Activated naive CD4-positive, alpha-beta T cell treated with anti-CD3 and anti-CD28 coated beads, Interleukin-2, amount 10 ng/mL, durations not matched to agents 7 days and 5 days (primary cell): Measurements from ENCODE around the gene GFPT1.
"Not testable (repeated sequence)": the region's sequence is repeated elsewhere in the genome, so short reads cannot be mapped to it uniquely, and the experiment has no call there.

ENCODE experiments used
- CTCF ChIA-PET: fragments of 350-600 bp; sonication (Branson Sonifier 250); formaldehyde crosslinking; loops from one replicate; lab custom pipeline; 2021; ENCODE audit warnings: antibody characterized with exemption; lab: Charles Lee
- DNase-seq: peaks from one replicate; pipeline ENCODE4 v3.0.0-alpha.2; 2020
- H3K27ac Mint-ChIP-seq: one replicate; pipeline ENCODE4 v1.8.0; 2021; ENCODE audit warnings: mild to moderate bottlenecking, moderate library complexity, mixed read lengths
- H3K27me3 Mint-ChIP-seq: one replicate; pipeline ENCODE4 v1.8.0; 2021; ENCODE audit warnings: mild to moderate bottlenecking, mixed read lengths
- H3K36me3 Mint-ChIP-seq: one replicate; pipeline ENCODE4 v1.8.0; 2021; ENCODE audit warnings: mixed read lengths
- H3K4me1 Mint-ChIP-seq: one replicate; pipeline ENCODE4 v1.8.0; 2021; ENCODE audit warnings: mixed read lengths
- H3K4me3 Mint-ChIP-seq: one replicate; pipeline ENCODE4 v1.8.0; 2021; ENCODE audit warnings: mild to moderate bottlenecking, moderate library complexity, mixed read lengths
- H3K9me3 Mint-ChIP-seq: one replicate; pipeline ENCODE4 v1.8.0; 2021; ENCODE audit warnings: mixed read lengths

The GFPT1 gene

GRCh38 chr2:69386789-69387734 lies at the start of gene GFPT1:
GFPT1 (minus strand) TSS chr2:69387227; CDS start chr2:69387071, 156 bp downstream.
- H3K9me3 Mint-ChIP-seq = no peaks in the 10 kb centered on the region
- no peaks in the 10 kb centered on the region for H3K27me3 Mint-ChIP-seq
- CTCF ChIA-PET = interaction anchor here (1.3 to 2.0 kb wide), 2 partner anchors 11 to 327 kb away, joined by 4 to 16 read pairs; no protein-coding TSS in a partner anchor
- H3K4me1 Mint-ChIP-seq = peaks cover 46% of the 10 kb centered on the region
- peaks cover 9% of the 10 kb centered on the region for H3K36me3 Mint-ChIP-seq
- peak; percentile 95 for DNase-seq
- peak within 1 kb of the TSS; percentile 84 for H3K27ac Mint-ChIP-seq
- H3K4me3 Mint-ChIP-seq = peak within 1 kb of the TSS; percentile 87

GRCh38 chr2:69436596-69436937 lies 49.5 kb upstream of the GFPT1 start:
- CTCF ChIA-PET = interaction anchor here (0.9 to 2.3 kb wide), 7 partner anchors 26 to 208 kb away, joined by 3 to 14 read pairs (median 7); partner anchors contain the start of gene AAK1
- H3K27me3 Mint-ChIP-seq = no peaks in the 10 kb centered on the region
- peaks cover 11% of the 10 kb centered on the region for H3K9me3 Mint-ChIP-seq
- peak overlapping the region; percentile 95 for H3K4me3 Mint-ChIP-seq
- H3K27ac Mint-ChIP-seq = peak overlapping the region; percentile 99
- DNase-seq = peak; percentile 21
- H3K4me1 Mint-ChIP-seq = peaks cover 34% of the 10 kb centered on the region
- H3K36me3 Mint-ChIP-seq = peaks cover 17% of the 10 kb centered on the region

GRCh38 chr2:69434753-69435152 lies 47.7 kb upstream of the GFPT1 start:
- Mint-ChIP-seq H3K27ac (no peak overlapping the region), H3K4me1 (peaks cover 34% of the 10 kb centered on the region)

GRCh38 chr2:69429491-69430183 lies 42.6 kb upstream of the GFPT1 start:
- Mint-ChIP-seq H3K27me3 (no peaks in the 10 kb centered on the region), H3K4me1 (peaks cover 4% of the 10 kb centered on the region), H3K4me3 (no peak overlapping the region), H3K27ac (no peak overlapping the region), H3K9me3 (no peaks in the 10 kb centered on the region), H3K36me3 (peaks cover 16% of the 10 kb centered on the region)
- no peak for DNase-seq
- CTCF ChIA-PET = no interaction called here

More at GRCh38 chr2:69434753-69435152, 47.7 kb upstream of the GFPT1 start:
- H3K4me3 Mint-ChIP-seq = peak overlapping the region; percentile 22
- no peaks in the 10 kb centered on the region for H3K27me3 Mint-ChIP-seq
- no peak for DNase-seq
- H3K36me3 Mint-ChIP-seq = peaks cover 16% of the 10 kb centered on the region
- CTCF ChIA-PET = interaction anchor here (0.5 kb wide), 1 partner anchor 114 kb away, joined by 3 read pairs; no protein-coding TSS in a partner anchor
- peaks cover 9% of the 10 kb centered on the region for H3K9me3 Mint-ChIP-seq

- Mint-ChIP-seq H3K36me3 (peaks cover 16% of the 10 kb centered on the region), H3K27ac (no peak overlapping the region), H3K27me3 (no peaks in the 10 kb centered on the region), H3K4me1 (peaks cover 2% of the 10 kb centered on the region), H3K4me3 (no peak overlapping the region), H3K9me3 (no peaks in the 10 kb centered on the region)
- CTCF ChIA-PET = no interaction called here
- no peak for DNase-seq
Observed at GRCh38 chr2:69428981-69429380, 42.0 kb upstream of the GFPT1 start.

GRCh38 chr2:69424419-69424818 lies 37.4 kb upstream of the GFPT1 start:
- CTCF ChIA-PET = no interaction called here
- H3K4me3 Mint-ChIP-seq = no peak overlapping the region

GRCh38 chr2:69422198-69422597 lies 35.2 kb upstream of the GFPT1 start:
- Mint-ChIP-seq H3K27ac (no peak overlapping the region), H3K27me3 (no peaks in the 10 kb centered on the region)

More at GRCh38 chr2:69424419-69424818, 37.4 kb upstream of the GFPT1 start:
- no peak overlapping the region for H3K27ac Mint-ChIP-seq
- no peaks in the 10 kb centered on the region for H3K9me3 Mint-ChIP-seq
- H3K27me3 Mint-ChIP-seq = no peaks in the 10 kb centered on the region
- H3K36me3 Mint-ChIP-seq = peaks cover 18% of the 10 kb centered on the region
- no peaks in the 10 kb centered on the region for H3K4me1 Mint-ChIP-seq
- DNase-seq = no peak

GRCh38 chr2:69419111-69419510 lies 32.1 kb upstream of the GFPT1 start:
- H3K27ac Mint-ChIP-seq, H3K9me3 Mint-ChIP-seq, H3K27me3 Mint-ChIP-seq, DNase-seq, H3K4me1 Mint-ChIP-seq, H3K4me3 Mint-ChIP-seq: not testable (repeated sequence)
- H3K36me3 Mint-ChIP-seq = peaks cover 15% of the 10 kb centered on the region
- CTCF ChIA-PET = interaction anchor here (0.6 kb wide), 1 partner anchor 352 kb away, joined by 3 read pairs; no protein-coding TSS in a partner anchor

More at GRCh38 chr2:69422198-69422597, 35.2 kb upstream of the GFPT1 start:
- CTCF ChIA-PET = interaction anchor here (0.7 kb wide), 1 partner anchor 143 kb away, joined by 3 read pairs; no protein-coding TSS in a partner anchor
- Mint-ChIP-seq H3K4me1 (no peaks in the 10 kb centered on the region), H3K4me3 (no peak overlapping the region), H3K9me3 (no peaks in the 10 kb centered on the region), H3K36me3 (peaks cover 12% of the 10 kb centered on the region)
- no peak for DNase-seq

- Mint-ChIP-seq H3K4me1 (peaks cover 2% of the 10 kb centered on the region), H3K4me3 (no peak overlapping the region), H3K27ac (no peak overlapping the region), H3K36me3 (peaks cover 11% of the 10 kb centered on the region), H3K27me3 (no peaks in the 10 kb centered on the region), H3K9me3 (no peaks in the 10 kb centered on the region)
- no peak for DNase-seq
- CTCF ChIA-PET = no interaction called here
Observed at GRCh38 chr2:69416147-69416546, 29.1 kb upstream of the GFPT1 start.

GRCh38 chr2:69411120-69411519 lies 24.1 kb upstream of the GFPT1 start:
- Mint-ChIP-seq H3K9me3 (no peaks in the 10 kb centered on the region), H3K27me3 (no peaks in the 10 kb centered on the region), H3K4me3 (no peak overlapping the region), H3K27ac (no peak overlapping the region), H3K36me3 (peaks cover 12% of the 10 kb centered on the region), H3K4me1 (peaks cover 3% of the 10 kb centered on the region)
- CTCF ChIA-PET = no interaction called here
- DNase-seq = no peak

- Mint-ChIP-seq H3K4me3 (no peak overlapping the region), H3K27ac (no peak overlapping the region), H3K4me1 (no peaks in the 10 kb centered on the region), H3K36me3 (peaks cover 31% of the 10 kb centered on the region), H3K9me3 (peaks cover 2% of the 10 kb centered on the region), H3K27me3 (no peaks in the 10 kb centered on the region)
- CTCF ChIA-PET = no interaction called here
- no peak for DNase-seq
Observed at GRCh38 chr2:69405306-69405705, 18.3 kb upstream of the GFPT1 start.

- Mint-ChIP-seq H3K36me3 (peaks cover 29% of the 10 kb centered on the region), H3K27me3 (no peaks in the 10 kb centered on the region), H3K4me1 (no peaks in the 10 kb centered on the region), H3K4me3 (no peak overlapping the region), H3K27ac (no peak overlapping the region), H3K9me3 (peaks cover 2% of the 10 kb centered on the region)
- CTCF ChIA-PET = no interaction called here
- DNase-seq = no peak
Observed at GRCh38 chr2:69400121-69400520, 13.1 kb upstream of the GFPT1 start.

- no peak overlapping the region for H3K27ac Mint-ChIP-seq
- H3K4me1 Mint-ChIP-seq = no peaks in the 10 kb centered on the region
- H3K9me3 Mint-ChIP-seq = no peaks in the 10 kb centered on the region
- no peaks in the 10 kb centered on the region for H3K27me3 Mint-ChIP-seq
- H3K36me3 Mint-ChIP-seq = peaks cover 37% of the 10 kb centered on the region
- H3K4me3 Mint-ChIP-seq = no peak overlapping the region
- CTCF ChIA-PET = no interaction called here
- no peak for DNase-seq
Observed at GRCh38 chr2:69397234-69397633, 10.2 kb upstream of the GFPT1 start.

GRCh38 chr2:69395866-69396265 lies 8.8 kb upstream of the GFPT1 start:
- peaks cover 35% of the 10 kb centered on the region for H3K36me3 Mint-ChIP-seq
- no peak for DNase-seq
- no peak overlapping the region for H3K4me3 Mint-ChIP-seq
- no peaks in the 10 kb centered on the region for H3K4me1 Mint-ChIP-seq
- CTCF ChIA-PET = no interaction called here
- H3K27ac Mint-ChIP-seq = no peak overlapping the region
- H3K27me3 Mint-ChIP-seq = no peaks in the 10 kb centered on the region
- no peaks in the 10 kb centered on the region for H3K9me3 Mint-ChIP-seq
